Right ventricle myocardium superior (tissue), 1 donor: ENCODE measurements around the gene FHDC1. TPM values are rescaled to one million over a fixed set of nuclear protein-coding genes. Genes with fewer than 3 reads are reported as not detected.

Experiments used
- ATAC-seq: fragments of 200-7000 bp; cut with Tn5 transposase; one replicate; pipeline ENCODE4 v1.9.1; 2020; ENCODE audit warnings: mild to moderate bottlenecking; ENCODE audit not compliant: poor library complexity
- DNase-seq: peaks from one replicate; pipeline ENCODE4 v3.0.0-alpha.2; 2020
- intact Hi-C: fragments of 100-400 bp; cut with DNase I; formaldehyde crosslinking; loops from one replicate; pipeline ENCODE4 v1.11.2; 2022
- total RNA-seq: library from RNA; stranded (reverse); fragmentation: NEBNext Ultra II Directional; extraction: Animal tissue kit (Norgen Biotek cat#: 25700); gene quantifications from one replicate; pipeline ENCODE4 v1.2.1, GENCODE V29; 2021
- donor health status: DM: no; HTN: yes; CAD: no; lungs with severe emphysema.

FHDC1 gene
- total RNA-seq, 1 donor from 2014 or later = 0.19 TPM

DNA sequence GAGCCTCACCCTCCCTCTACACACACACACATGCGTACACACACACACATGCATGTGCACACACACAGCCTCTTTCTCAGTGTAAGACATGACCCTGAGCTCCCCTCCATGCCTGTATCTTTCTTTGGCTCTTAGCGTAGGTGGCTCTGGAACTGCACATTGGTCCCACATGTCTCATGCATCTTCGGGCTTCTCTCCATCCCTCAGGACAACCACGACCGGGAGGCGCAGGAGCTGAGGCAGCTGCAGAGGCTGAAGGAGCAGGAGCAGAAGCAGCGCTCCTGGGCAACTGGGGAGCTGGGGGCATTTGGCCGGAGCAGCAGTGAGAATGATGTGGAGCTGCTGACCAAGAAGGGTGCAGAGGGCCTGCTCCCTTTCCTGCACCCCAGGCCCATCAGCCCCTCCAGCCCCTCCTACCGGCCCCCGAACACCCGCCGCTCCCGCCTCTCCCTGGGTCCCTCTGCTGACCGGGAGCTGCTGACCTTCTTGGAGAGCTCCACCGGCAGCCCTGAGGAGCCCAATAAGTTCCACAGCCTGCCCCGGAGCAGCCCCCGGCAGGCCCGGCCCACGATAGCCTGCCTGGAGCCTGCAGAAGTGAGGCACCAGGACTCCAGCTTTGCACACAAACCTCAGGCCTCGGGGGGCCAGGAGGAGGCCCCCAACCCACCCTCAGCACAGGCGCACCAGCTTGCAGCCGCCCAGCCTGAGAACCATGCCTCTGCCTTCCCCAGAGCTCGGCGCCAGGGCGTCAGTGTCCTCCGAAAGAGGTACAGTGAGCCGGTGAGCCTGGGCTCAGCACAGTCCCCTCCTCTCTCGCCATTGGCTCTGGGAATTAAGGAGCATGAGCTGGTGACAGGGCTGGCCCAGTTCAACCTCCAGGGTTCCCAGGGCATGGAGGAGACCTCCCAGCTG, 38.6 kb downstream of the FHDC1 start:
- intact Hi-C loops = no loop called here
- no peak for DNase-seq
- no peak for ATAC-seq

- ATAC-seq = no peak
- intact Hi-C loops = no loop called here
Observed at GRCh38 chr4:152975380-152976211, 39.5 kb downstream of the FHDC1 start.

DNA sequence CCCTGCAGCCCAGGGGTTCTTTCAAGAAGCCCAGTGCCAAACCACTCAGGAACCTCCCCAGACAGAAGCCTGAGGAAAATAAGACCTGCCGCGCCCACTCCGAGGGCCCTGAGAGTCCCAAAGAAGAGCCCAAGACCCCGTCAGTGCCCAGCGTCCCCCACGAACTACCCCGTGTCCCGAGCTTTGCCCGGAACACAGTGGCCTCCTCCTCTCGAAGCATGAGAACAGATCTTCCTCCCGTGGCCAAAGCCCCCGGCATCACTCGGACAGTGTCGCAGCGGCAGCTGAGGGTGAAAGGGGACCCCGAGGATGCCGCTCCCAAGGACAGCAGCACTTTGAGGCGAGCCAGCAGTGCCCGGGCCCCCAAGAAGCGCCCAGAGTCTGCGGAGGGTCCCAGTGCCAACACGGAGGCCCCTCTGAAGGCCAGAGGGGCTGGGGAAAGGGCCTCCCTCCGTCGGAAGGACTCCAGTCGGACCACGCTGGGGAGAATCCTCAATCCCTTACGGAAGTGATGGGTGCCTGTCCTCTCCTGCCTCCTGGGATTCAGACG, 40.2 kb downstream of the FHDC1 start:
- no peak for DNase-seq
- intact Hi-C loops = no loop called here
- no peak for ATAC-seq

More at GRCh38 chr4:152975380-152976211, 39.5 kb downstream of the FHDC1 start:
- DNase-seq = no peak

DNA sequence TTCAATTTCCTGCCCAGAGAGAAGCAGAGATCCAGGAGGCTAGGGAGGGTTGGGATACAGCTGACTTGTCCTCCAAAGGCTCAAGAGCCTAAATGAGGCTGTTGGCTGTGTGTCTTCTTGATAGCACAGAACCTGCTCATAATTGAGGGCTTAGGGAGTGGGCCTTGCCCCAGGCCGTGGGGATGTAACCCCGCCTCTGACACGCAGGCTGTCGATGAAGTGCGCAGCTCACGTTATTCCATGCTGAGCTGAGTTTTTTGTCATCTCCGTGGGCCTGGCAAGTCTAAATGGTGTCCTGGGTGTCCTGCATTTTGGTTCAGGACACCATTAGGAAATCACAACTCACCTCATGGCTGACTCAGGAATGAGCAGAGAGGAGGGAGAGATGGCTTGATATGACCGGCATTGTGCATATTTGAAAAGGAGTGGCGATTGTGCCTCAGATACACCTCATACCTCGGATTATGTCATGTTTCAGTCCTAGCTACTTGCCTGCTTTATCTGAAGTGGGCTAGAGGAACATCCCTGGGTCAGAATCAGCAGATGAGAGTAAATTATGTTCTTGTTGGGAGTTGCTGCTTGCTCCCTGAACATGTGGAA, 43.7 kb downstream of the FHDC1 start:
- intact Hi-C loops = no loop called here
- DNase-seq = no peak
- no peak for ATAC-seq

- DNase-seq = no peak
- intact Hi-C loops = no loop called here
- ATAC-seq = no peak
Observed at GRCh38 chr4:152981278-152981677, 45.2 kb downstream of the FHDC1 start.

DNA sequence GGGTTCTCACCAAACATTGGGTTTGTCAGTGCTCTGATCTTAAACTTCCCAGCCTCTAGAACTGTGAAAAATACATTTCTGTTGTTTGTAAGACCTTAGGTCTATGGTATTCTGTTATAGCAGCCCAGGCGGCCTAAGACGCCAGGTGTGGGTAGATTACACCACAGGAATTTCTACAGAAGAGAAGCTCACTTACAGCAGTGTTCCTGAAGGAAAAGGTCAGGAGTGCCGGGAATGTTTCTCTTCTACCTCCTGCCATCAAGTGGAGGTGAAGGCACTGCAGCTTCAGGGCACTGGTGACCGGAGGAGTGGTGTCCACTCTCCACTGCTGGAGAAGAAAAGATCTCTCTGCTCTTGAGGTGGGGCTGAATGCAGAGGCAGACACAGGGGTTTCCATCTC, 45.7 kb downstream of the FHDC1 start:
- no peak for DNase-seq
- no peak for ATAC-seq
- intact Hi-C loops = no loop called here

DNA sequence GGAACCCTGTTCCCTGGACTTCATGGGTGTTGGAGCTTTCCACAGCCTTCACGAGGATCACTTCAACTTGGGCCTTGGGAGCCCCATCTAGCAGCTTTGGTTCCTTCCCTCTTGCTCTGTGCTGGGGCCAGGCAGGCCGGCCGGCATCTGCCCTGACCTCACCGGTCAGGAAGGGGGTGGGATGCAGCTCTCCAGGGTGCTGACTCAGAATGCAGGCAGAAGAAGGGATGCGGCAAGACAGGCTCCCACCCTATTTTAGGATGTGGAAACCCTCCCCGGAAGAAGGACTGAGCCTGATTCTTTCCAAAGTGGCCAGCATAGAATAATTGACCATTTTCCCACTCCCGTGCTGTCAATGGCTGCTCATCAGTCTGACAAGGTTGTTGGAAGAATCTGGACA, 47.1 kb downstream of the FHDC1 start:
- DNase-seq = no peak
- intact Hi-C loops = no loop called here
- ATAC-seq = no peak

GRCh38 chr4:152983774-152984411, 47.8 kb downstream of the FHDC1 start:
- no peak for DNase-seq
- ATAC-seq = no peak
- intact Hi-C loops = no loop called here

- DNase-seq (no peak), ATAC-seq (no peak)
- intact Hi-C loops = no loop called here
Observed at GRCh38 chr4:152988721-152989553, 52.8 kb downstream of the FHDC1 start.

DNA sequence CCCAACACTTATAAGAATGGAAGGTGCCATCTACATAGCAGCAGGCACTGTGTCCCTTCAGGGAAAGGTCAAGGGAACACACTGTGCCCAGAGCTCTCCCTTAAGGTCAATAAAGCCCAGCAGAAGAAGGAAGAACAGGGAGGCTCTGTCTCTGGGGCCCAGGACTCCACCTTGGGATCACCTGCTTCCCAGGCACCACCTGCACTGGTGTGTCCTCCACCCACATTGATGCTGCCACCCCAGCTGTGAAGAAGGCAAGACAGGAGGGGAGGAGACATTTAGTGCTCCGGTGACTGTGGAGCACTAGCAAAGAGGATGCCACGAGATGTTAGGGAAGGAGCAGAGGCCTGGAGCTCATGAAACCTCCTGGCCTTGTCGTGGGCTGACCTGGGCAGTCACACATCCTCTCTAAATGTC, 53.4 kb downstream of the FHDC1 start:
- intact Hi-C loops = no loop called here
- DNase-seq (no peak), ATAC-seq (no peak)

GRCh38 chr4:152990471-152991131, 54.5 kb downstream of the FHDC1 start:
- intact Hi-C loops = no loop called here
- ATAC-seq (no peak), DNase-seq (no peak)

- ATAC-seq (no peak), DNase-seq (no peak)
- intact Hi-C loops = no loop called here
Observed at GRCh38 chr4:152991398-152991797, 55.3 kb downstream of the FHDC1 start.

DNA sequence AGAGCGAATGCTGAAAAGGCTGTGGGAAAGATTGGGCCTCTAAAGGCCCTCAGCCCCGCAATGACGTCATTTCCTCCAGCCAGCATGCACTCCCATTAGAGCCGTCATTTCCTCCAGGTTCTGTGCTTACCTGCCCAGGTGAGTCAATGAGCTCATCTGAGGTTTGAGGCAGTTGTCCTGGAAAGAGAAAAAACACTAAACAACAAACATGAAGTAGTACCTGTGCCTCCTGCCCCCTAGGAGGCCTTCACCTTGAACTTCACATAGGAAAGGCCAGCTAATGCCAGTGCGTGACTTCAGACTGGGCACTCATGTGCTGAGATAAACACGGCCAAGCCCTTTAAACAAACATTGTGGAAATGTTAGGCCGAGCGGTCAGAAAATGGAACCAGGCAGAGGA, 55.9 kb downstream of the FHDC1 start:
- DNase-seq = no peak
- intact Hi-C loops = no loop called here
- ATAC-seq = no peak

DNA sequence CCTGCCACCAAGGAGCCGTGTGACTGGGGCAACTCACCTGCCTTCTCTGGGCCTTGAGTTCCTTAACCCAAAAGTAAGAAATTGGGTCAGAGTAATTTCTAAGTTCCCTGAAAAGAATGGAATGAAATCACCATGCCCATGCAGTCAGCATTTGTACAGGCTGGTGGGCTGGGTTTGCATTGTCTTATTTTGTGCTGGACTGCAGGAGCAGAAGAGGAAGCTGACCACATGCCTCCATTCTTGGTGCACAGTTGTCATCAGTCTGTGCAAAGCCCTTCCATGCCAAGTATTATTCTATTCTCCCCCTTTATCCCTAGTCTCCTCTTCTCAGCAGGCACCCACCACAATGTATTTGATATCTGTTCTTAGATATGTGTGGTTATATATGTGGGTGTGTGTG, 56.3 kb downstream of the FHDC1 start:
- DNase-seq (no peak), ATAC-seq (no peak)
- intact Hi-C loops = no loop called here

DNA sequence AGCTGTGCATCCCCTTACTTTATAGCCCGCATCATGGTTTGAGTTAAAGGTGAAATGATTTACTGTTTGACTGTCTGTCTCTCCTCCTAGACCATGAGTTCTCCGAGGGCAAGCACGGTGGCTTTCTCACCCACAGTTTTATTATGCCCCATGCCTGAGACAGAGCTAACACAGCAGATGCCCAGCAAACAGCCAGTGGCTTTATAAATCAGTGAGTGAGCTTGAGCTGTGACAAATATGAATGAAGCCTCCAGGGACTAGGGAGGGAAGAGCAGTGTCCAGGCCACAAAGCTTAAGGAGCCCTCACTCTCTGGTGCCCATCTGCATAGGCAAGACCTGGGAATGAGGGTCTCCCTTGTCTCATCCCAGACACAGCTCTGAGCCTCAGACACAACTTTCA, 57.9 kb downstream of the FHDC1 start:
- no peak for ATAC-seq
- intact Hi-C loops = no loop called here
- DNase-seq = no peak

DNA sequence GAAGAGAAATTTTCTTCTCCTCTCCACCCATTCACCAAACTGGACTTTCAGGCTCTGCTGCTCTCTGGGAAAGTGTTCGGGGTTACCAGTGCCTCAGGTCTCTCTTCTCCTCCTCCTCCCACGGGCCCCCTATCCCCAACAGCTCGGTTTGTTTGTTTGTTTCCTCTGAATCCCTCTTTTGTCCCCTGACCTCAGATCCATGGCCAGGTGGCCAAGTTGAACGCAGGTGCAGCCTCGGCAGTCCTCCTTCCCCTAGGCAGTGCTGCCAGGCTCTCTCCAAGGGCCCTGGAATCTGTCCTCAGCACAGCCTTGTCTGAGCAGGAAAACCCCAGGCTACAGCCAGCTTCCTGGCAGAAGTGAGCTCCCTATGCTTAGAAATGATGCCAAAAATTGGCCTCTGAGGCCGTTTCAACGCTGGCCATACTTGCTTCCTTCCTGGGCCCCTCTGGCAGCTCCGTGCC, 60.0 kb downstream of the FHDC1 start:
- ATAC-seq = no peak
- DNase-seq = no peak
- intact Hi-C loops = no loop called here

GRCh38 chr4:152996672-152997071, 60.5 kb downstream of the FHDC1 start:
- ATAC-seq = no peak
- intact Hi-C loops = no loop called here
- no peak for DNase-seq
